IPS-15b (cell line): ENCODE results near the gene CNTNAP2.

Source experiments
- H3K27me3 ChIP-seq: one replicate; pipeline ENCODE4 v1.6.1; 2013; ENCODE audit warnings: low read length; ENCODE audit not compliant: control insufficient read depth, insufficient read depth
- H3K36me3 ChIP-seq: one replicate; pipeline ENCODE4 v1.6.1; 2013; ENCODE audit warnings: low read length; ENCODE audit not compliant: control insufficient read depth, insufficient read depth
- H3K4me1 ChIP-seq: one replicate; pipeline ENCODE4 v1.6.1; 2013; ENCODE audit warnings: mild to moderate bottlenecking, low read length; ENCODE audit not compliant: control insufficient read depth, insufficient read depth
- H3K4me3 ChIP-seq: one replicate; pipeline ENCODE4 v1.5.1; 2013; ENCODE audit warnings: low read depth, low read length
- H3K9ac ChIP-seq: one replicate; pipeline ENCODE4 v1.6.1; 2013; ENCODE audit warnings: low read depth, mild to moderate bottlenecking, low read length
- H3K9me3 ChIP-seq: one replicate; pipeline ENCODE4 v1.6.1; 2013; ENCODE audit warnings: mild to moderate bottlenecking, low read length; ENCODE audit not compliant: control insufficient read depth, insufficient read depth

Gene CNTNAP2

GRCh38 chr7:147810269-147810668 is 1693.7 kb downstream of the CNTNAP2 start:
- no peaks in the 10 kb centered on the region for H3K27me3 ChIP-seq
- no peaks in the 10 kb centered on the region for H3K4me1 ChIP-seq
- no peak overlapping the region for H3K9ac ChIP-seq
- no peak overlapping the region for H3K4me3 ChIP-seq
- H3K9me3 ChIP-seq = no peaks in the 10 kb centered on the region
- no peaks in the 10 kb centered on the region for H3K36me3 ChIP-seq

GRCh38 chr7:147811923-147812322 is 1695.3 kb downstream of the CNTNAP2 start:
- Histone ChIP-seq H3K4me1 (no peaks in the 10 kb centered on the region), H3K27me3 (no peaks in the 10 kb centered on the region), H3K9me3 (no peaks in the 10 kb centered on the region), H3K4me3 (no peak overlapping the region), H3K9ac (no peak overlapping the region), H3K36me3 (no peaks in the 10 kb centered on the region)

- H3K9me3 ChIP-seq = no peaks in the 10 kb centered on the region
- no peak overlapping the region for H3K4me3 ChIP-seq
- no peak overlapping the region for H3K9ac ChIP-seq
- no peaks in the 10 kb centered on the region for H3K4me1 ChIP-seq
- no peaks in the 10 kb centered on the region for H3K36me3 ChIP-seq
- no peaks in the 10 kb centered on the region for H3K27me3 ChIP-seq
These were observed 1696.7 kb downstream of the CNTNAP2 start for GRCh38 chr7:147813316-147813715.

DNA sequence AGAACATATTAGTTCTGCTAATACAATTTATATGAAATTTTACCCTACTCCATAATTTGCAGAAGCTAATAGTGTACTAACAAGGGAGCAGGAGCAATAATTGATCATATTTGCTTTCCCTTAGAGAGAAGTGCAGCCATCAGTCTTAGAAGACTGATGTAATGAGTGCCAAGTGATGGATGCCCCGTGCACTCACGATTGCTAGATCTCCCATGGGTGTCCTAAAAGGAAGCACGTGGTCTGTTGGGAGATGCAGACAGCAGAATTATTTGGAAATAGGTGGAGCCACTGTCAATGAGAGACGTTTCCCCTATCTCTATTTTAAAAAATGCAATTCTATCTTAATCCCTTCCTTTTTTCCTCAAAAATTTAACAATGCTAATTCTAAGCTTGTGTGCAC is 1701.7 kb downstream of the CNTNAP2 start:
- H3K36me3 ChIP-seq = no peaks in the 10 kb centered on the region
- H3K27me3 ChIP-seq = no peaks in the 10 kb centered on the region
- no peaks in the 10 kb centered on the region for H3K4me1 ChIP-seq
- H3K4me3 ChIP-seq = no peak overlapping the region
- no peaks in the 10 kb centered on the region for H3K9me3 ChIP-seq
- H3K9ac ChIP-seq = no peak overlapping the region

DNA sequence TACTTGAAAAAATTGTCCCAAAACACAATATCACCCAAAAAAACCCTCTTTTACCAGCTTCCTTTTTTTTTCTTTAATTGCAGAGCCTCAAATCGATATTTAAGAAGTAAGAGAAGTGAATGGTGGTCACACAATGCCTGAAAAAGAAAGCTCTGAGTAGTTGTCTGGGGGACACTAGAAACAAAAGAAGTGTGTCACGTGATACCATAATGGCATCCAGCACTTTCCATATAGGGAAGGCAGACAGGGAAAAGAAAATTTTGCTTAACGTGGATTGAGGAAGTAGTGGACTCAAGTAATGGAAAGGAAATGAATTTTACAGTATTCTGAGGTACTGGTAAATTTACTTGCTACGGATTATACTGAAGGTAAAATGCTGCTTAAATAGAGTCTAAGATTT is 1708.1 kb downstream of the CNTNAP2 start:
- no peaks in the 10 kb centered on the region for H3K9me3 ChIP-seq
- no peaks in the 10 kb centered on the region for H3K27me3 ChIP-seq
- no peaks in the 10 kb centered on the region for H3K4me1 ChIP-seq
- H3K36me3 ChIP-seq = no peaks in the 10 kb centered on the region
- H3K9ac ChIP-seq = no peak overlapping the region
- H3K4me3 ChIP-seq = no peak overlapping the region

GRCh38 chr7:147829016-147829415 is 1712.4 kb downstream of the CNTNAP2 start:
- no peaks in the 10 kb centered on the region for H3K27me3 ChIP-seq
- no peak overlapping the region for H3K4me3 ChIP-seq
- peaks cover 4% of the 10 kb centered on the region for H3K4me1 ChIP-seq
- no peak overlapping the region for H3K9ac ChIP-seq
- no peaks in the 10 kb centered on the region for H3K36me3 ChIP-seq
- no peaks in the 10 kb centered on the region for H3K9me3 ChIP-seq

- no peaks in the 10 kb centered on the region for H3K27me3 ChIP-seq
- no peaks in the 10 kb centered on the region for H3K36me3 ChIP-seq
- H3K9me3 ChIP-seq = no peaks in the 10 kb centered on the region
- no peak overlapping the region for H3K4me3 ChIP-seq
- H3K9ac ChIP-seq = no peak overlapping the region
- peaks cover 4% of the 10 kb centered on the region for H3K4me1 ChIP-seq
These were observed 1717.0 kb downstream of the CNTNAP2 start for GRCh38 chr7:147833557-147833956.

- no peaks in the 10 kb centered on the region for H3K9me3 ChIP-seq
- no peaks in the 10 kb centered on the region for H3K36me3 ChIP-seq
- peaks cover 4% of the 10 kb centered on the region for H3K4me1 ChIP-seq
- no peak overlapping the region for H3K9ac ChIP-seq
- no peaks in the 10 kb centered on the region for H3K27me3 ChIP-seq
- H3K4me3 ChIP-seq = no peak overlapping the region
These were observed 1717.4 kb downstream of the CNTNAP2 start for GRCh38 chr7:147833970-147834369.

DNA sequence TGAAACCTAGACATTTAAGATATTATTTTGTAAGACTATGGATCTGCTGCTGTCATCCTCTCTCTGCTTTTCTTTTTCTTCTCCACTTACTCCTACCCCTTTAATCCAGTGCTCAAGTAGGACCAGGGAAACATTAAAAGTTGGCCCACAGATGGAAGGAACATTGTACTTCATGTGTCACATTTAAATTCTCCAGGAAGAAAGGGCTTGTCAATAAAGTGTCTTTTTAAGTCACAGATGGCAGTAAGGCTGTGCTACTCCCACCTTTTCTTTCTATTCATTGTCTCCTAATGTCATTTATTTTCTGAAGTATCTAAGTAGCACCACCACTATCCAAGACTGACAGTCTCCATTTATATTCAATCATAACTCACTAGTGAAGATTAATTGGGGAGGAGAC is 1736.2 kb downstream of the CNTNAP2 start:
- Histone ChIP-seq H3K9me3 (no peaks in the 10 kb centered on the region), H3K4me3 (no peak overlapping the region), H3K9ac (no peak overlapping the region), H3K36me3 (no peaks in the 10 kb centered on the region), H3K4me1 (no peaks in the 10 kb centered on the region), H3K27me3 (no peaks in the 10 kb centered on the region)

- H3K4me1 ChIP-seq = no peaks in the 10 kb centered on the region
- H3K9ac ChIP-seq = no peak overlapping the region
- no peaks in the 10 kb centered on the region for H3K27me3 ChIP-seq
- H3K4me3 ChIP-seq = no peak overlapping the region
- no peaks in the 10 kb centered on the region for H3K36me3 ChIP-seq
- no peaks in the 10 kb centered on the region for H3K9me3 ChIP-seq
These were observed 1740.8 kb downstream of the CNTNAP2 start for GRCh38 chr7:147857152-147858140.

DNA sequence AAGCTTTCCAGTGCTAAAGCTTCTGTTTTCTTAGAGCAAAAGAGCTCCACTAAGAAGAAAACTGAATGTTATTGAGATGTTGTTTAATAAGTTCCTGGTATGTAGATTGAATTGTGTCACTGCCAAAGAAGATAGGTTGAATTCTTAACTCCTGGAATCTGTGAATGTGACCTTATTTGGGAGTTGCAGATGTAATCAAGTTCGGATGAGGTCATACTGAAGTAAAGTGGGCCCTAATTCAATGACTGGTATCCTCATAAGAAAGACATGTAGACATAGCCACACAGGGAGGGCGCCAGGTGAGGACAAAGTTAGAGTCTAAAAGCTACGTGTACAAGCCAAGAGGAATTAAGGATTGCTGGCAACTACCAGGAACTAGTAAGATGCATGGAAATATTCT is 1741.8 kb downstream of the CNTNAP2 start:
- Histone ChIP-seq H3K4me1 (no peaks in the 10 kb centered on the region), H3K9ac (no peak overlapping the region), H3K4me3 (no peak overlapping the region), H3K9me3 (no peaks in the 10 kb centered on the region), H3K27me3 (no peaks in the 10 kb centered on the region), H3K36me3 (no peaks in the 10 kb centered on the region)

GRCh38 chr7:147859033-147859432 is 1742.4 kb downstream of the CNTNAP2 start:
- H3K4me1 ChIP-seq = no peaks in the 10 kb centered on the region
- H3K27me3 ChIP-seq = no peaks in the 10 kb centered on the region
- H3K9me3 ChIP-seq = no peaks in the 10 kb centered on the region
- no peak overlapping the region for H3K4me3 ChIP-seq
- no peaks in the 10 kb centered on the region for H3K36me3 ChIP-seq
- H3K9ac ChIP-seq = no peak overlapping the region
